Natural killer cell (primary cell): ENCODE results near the gene TMIE. TPM values are rescaled to one million over a fixed set of nuclear protein-coding genes. Genes with fewer than 3 reads are reported as not detected.

Source experiments
- ATAC-seq, 3 donors: fragments of 150-1000 bp in 2 of 3; fragments of 200-7000 bp in 1 of 3; cut with Tn5 transposase; 1 replicate in 1 of 3; 2 replicates in 2 of 3; pipeline ENCODE4 v1.10.0; 2021; ENCODE audit warnings: mild to moderate bottlenecking in 2 of 3, moderate library complexity in 2 of 3
- DNase-seq, 2 donors: peaks; one replicate each; pipeline versions ENCODE4 v3.0.0 to v3.0.0-alpha.2; 2013 to 2021; ENCODE audit warnings: mixed read lengths in 1 of 2
- H3K27ac ChIP-seq: one replicate; pipeline ENCODE4 v1.5.1; 2013; ENCODE audit warnings: mild to moderate bottlenecking, low read length
- H3K27me3 ChIP-seq: one replicate; pipeline ENCODE4 v1.6.1; 2013; ENCODE audit warnings: low read length; ENCODE audit not compliant: control insufficient read depth, insufficient read depth
- H3K36me3 ChIP-seq: one replicate; pipeline ENCODE4 v1.6.1; 2013; ENCODE audit warnings: low read length; ENCODE audit not compliant: control insufficient read depth, insufficient read depth
- H3K4me1 ChIP-seq: one replicate; pipeline ENCODE4 v1.6.1; 2013; ENCODE audit warnings: low read length; ENCODE audit not compliant: control insufficient read depth, insufficient read depth
- H3K4me3 ChIP-seq: one replicate; pipeline ENCODE4 v1.5.1; 2013; ENCODE audit warnings: low read length
- H3K9me3 ChIP-seq: one replicate; pipeline ENCODE4 v1.6.1; 2013; ENCODE audit warnings: low read length; ENCODE audit not compliant: control insufficient read depth, insufficient read depth
- H3K27ac Mint-ChIP-seq, 2 donors: one replicate each; pipeline ENCODE4 v1.8.0; 2022; ENCODE audit warnings: mild to moderate bottlenecking in 2 of 2, mixed read lengths in 2 of 2, moderate library complexity in 1 of 2
- H3K27me3 Mint-ChIP-seq, 2 donors: one replicate each; pipeline ENCODE4 v1.8.0; 2022; ENCODE audit warnings: low read depth in 2 of 2, mixed read lengths in 2 of 2
- H3K36me3 Mint-ChIP-seq: one replicate; pipeline ENCODE4 v1.8.0; 2022; ENCODE audit warnings: mixed read lengths
- H3K4me1 Mint-ChIP-seq, 2 donors: one replicate each; pipeline ENCODE4 v1.8.0; 2022; ENCODE audit warnings: mixed read lengths in 2 of 2
- H3K4me3 Mint-ChIP-seq: one replicate; pipeline ENCODE4 v1.8.0; 2022; ENCODE audit warnings: mild to moderate bottlenecking, moderate library complexity, mixed read lengths
- H3K9me3 Mint-ChIP-seq, 2 donors: one replicate each; pipeline ENCODE4 v1.8.0; 2022; ENCODE audit warnings: mixed read lengths in 2 of 2
- CTCF ChIP-seq: fragments of 200-600 bp; IDR thresholded peaks from one replicate; pipeline ENCODE4 v1.8.0; 2022; ENCODE audit warnings: antibody characterized with exemption
- WGBS: methylation state at CpG from one replicate; pipeline ENCODE4 v1.1.7; 2013; ENCODE audit warnings: missing lambda C conversion rate; ENCODE audit not compliant: insufficient coverage; 5-methylcytosine and 5-hydroxymethylcytosine counted together
- intact Hi-C: fragments of 100-400 bp; cut with micrococcal nuclease; formaldehyde crosslinking; loops from one replicate; pipeline ENCODE4 v1.14.2; 2022
- total RNA-seq, 4 donors: library from RNA; stranded (reverse); fragments of 120-200 nt in 1 of 4; gene quantifications; one replicate each; pipeline versions ENCODE4 v1.2.3 to v1.2.4, GENCODE V29; 2013 to 2022

Gene TMIE
- total RNA-seq, 3 donors from 2014 or later (not counting 1 experiment from before 2014, with no cell fraction given), result not detected

- intact Hi-C loops, result no loop called here
- peak overlapping the region; percentile 41 for H3K4me3 ChIP-seq
- H3K4me1 Mint-ChIP-seq, result peaks cover 4 to 32% of the 10 kb centered on the region in 2 donors
- no peak overlapping the region for H3K27ac ChIP-seq
- ATAC-seq (peak; percentile 68 to 71 (median 69)), DNase-seq (peak; percentile 40 to 70)
- H3K27ac Mint-ChIP-seq, result no peak overlapping the region
- 21% methylated on average over 30 of the region's 30 CpGs for WGBS
- H3K9me3 Mint-ChIP-seq, result no peaks in the 10 kb centered on the region
- H3K4me1 ChIP-seq, result peaks cover 43% of the 10 kb centered on the region
- H3K4me3 Mint-ChIP-seq, result peak overlapping the region; percentile 65
- peaks cover 13% of the 10 kb centered on the region for H3K27me3 ChIP-seq
- no peaks in the 10 kb centered on the region for H3K36me3 ChIP-seq
- H3K27me3 Mint-ChIP-seq, result peaks cover 0 to 15% of the 10 kb centered on the region in 2 donors
- no peaks in the 10 kb centered on the region for H3K9me3 ChIP-seq
- no peaks in the 10 kb centered on the region for H3K36me3 Mint-ChIP-seq
- TF ChIP-seq CTCF, result no peak
These were observed 7.3 kb upstream of the TMIE start for GRCh38 chr3:46693892-46694226.

- H3K4me3 Mint-ChIP-seq, result peak overlapping the region; percentile 13
- ATAC-seq (no peak), DNase-seq (no peak)
- H3K27me3 Mint-ChIP-seq, result peaks cover 0 to 15% of the 10 kb centered on the region in 2 donors
- no peak overlapping the region for H3K27ac ChIP-seq
- intact Hi-C loops, result no loop called here
- 95% methylated on average over 3 of the region's 3 CpGs for WGBS
- peaks cover 43% of the 10 kb centered on the region for H3K4me1 ChIP-seq
- peak overlapping the region in 1 of 2 donors; percentile 38 for H3K27ac Mint-ChIP-seq
- H3K36me3 ChIP-seq, result no peaks in the 10 kb centered on the region
- H3K9me3 Mint-ChIP-seq, result no peaks in the 10 kb centered on the region
- H3K9me3 ChIP-seq, result no peaks in the 10 kb centered on the region
- H3K4me3 ChIP-seq, result no peak overlapping the region
- no peak for TF ChIP-seq CTCF
- no peaks in the 10 kb centered on the region for H3K36me3 Mint-ChIP-seq
- peaks cover 4 to 32% of the 10 kb centered on the region in 2 donors for H3K4me1 Mint-ChIP-seq
- peaks cover 13% of the 10 kb centered on the region for H3K27me3 ChIP-seq
These were observed 6.7 kb upstream of the TMIE start for GRCh38 chr3:46694520-46694919.

GRCh38 chr3:46695177-46695961 is 5.8 kb upstream of the TMIE start:
- H3K27me3 ChIP-seq, result peaks cover 13% of the 10 kb centered on the region
- peaks cover 4 to 32% of the 10 kb centered on the region in 2 donors for H3K4me1 Mint-ChIP-seq
- no peaks in the 10 kb centered on the region for H3K9me3 Mint-ChIP-seq
- intact Hi-C loops, result no loop called here
- H3K4me3 ChIP-seq, result no peak overlapping the region
- no peaks in the 10 kb centered on the region for H3K36me3 Mint-ChIP-seq
- peaks cover 47% of the 10 kb centered on the region for H3K4me1 ChIP-seq
- H3K9me3 ChIP-seq, result no peaks in the 10 kb centered on the region
- TF ChIP-seq CTCF, result peak; percentile 19
- ATAC-seq (peak in 1 of 3 donors; percentile 27), DNase-seq (peak in 1 of 2 donors; percentile 69)
- H3K27ac ChIP-seq, result no peak overlapping the region
- H3K36me3 ChIP-seq, result no peaks in the 10 kb centered on the region
- H3K27me3 Mint-ChIP-seq, result peaks cover 0 to 17% of the 10 kb centered on the region in 2 donors
- peak overlapping the region in 1 of 2 donors; percentile 38 for H3K27ac Mint-ChIP-seq
- WGBS, result 43% methylated on average over 11 of the region's 11 CpGs
- H3K4me3 Mint-ChIP-seq, result peak overlapping the region; percentile 28
